K562 (cell line): ENCODE measurements around the gene GNAT2. TPM values are rescaled to one million over a fixed set of nuclear protein-coding genes. Genes with fewer than 3 reads are reported as not detected.
A peak's percentile ranks its signal among the peaks of the same experiment; 100 is the strongest.

ENCODE experiments used
- ESRRA ChIP-seq: fragments of 450-650 bp; IDR thresholded peaks from 2 replicates; pipeline ENCODE4 v1.6.1; 2014; ENCODE audit warnings: low read depth, mild to moderate bottlenecking, moderate library complexity, borderline replicate concordance
- GABPA ChIP-seq: fragments of 200-800 bp; sonication (Bioruptor generic); conservative IDR thresholded peaks from 2 replicates; pipeline ENCODE4 v1.6.1; 2016; ENCODE audit warnings: low read depth, missing genetic modification characterization, missing compliant biosample characterization
- HNRNPH1 ChIP-seq: fragments of 200-400 bp; formaldehyde crosslinking; optimal IDR thresholded peaks from 2 replicates; pipeline ENCODE3; 2017; ENCODE audit warnings: low read depth, mild to moderate bottlenecking, low read length, moderate library complexity
- HNRNPL ChIP-seq: fragments of 200-400 bp; formaldehyde crosslinking; IDR thresholded peaks from 2 replicates; pipeline ENCODE4 v1.6.1; 2017; ENCODE audit warnings: low read depth, mild to moderate bottlenecking, low read length
- IRF1 ChIP-seq: sonication (generic); formaldehyde crosslinking; IDR thresholded peaks from 2 replicates; pipeline ENCODE4 v1.8.0; 2022; ENCODE audit warnings: missing genetic modification reagents, mild to moderate bottlenecking, borderline replicate concordance
- MYBL2 ChIP-seq, 2 experiments: fragments of 450-650 bp in 1 of 2; sonication (generic) in 1 of 2; formaldehyde crosslinking in 1 of 2; IDR thresholded peaks; 2 replicates each; pipeline versions ENCODE4 v1.6.1 to v1.8.1; 2017 to 2022; ENCODE audit warnings: borderline replicate concordance in 1 of 2, inconsistent platforms in 1 of 2, low read depth in 1 of 2, mild to moderate bottlenecking in 1 of 2, missing genetic modification reagents in 1 of 2, moderate library complexity in 1 of 2
- NR2C1 ChIP-seq, 2 experiments: fragments of 450-650 bp; IDR thresholded peaks; 2 replicates each; pipeline ENCODE4 v1.6.1; 2017; ENCODE audit warnings: mild to moderate bottlenecking in 2 of 2, antibody characterized with exemption in 1 of 2, inconsistent platforms in 1 of 2, missing compliant biosample characterization in 1 of 2, missing genetic modification characterization in 1 of 2
- RERE ChIP-seq: sonication (generic); formaldehyde crosslinking; IDR thresholded peaks from 2 replicates; pipeline ENCODE4 v1.8.0; 2023; ENCODE audit warnings: missing genetic modification reagents, mild to moderate bottlenecking, borderline replicate concordance
- SOX6 ChIP-seq: fragments of 450-650 bp; IDR thresholded peaks from 2 replicates; pipeline ENCODE4 v1.6.1; 2014; ENCODE audit warnings: mild to moderate bottlenecking
- SP2 ChIP-seq: IDR thresholded peaks from 2 replicates; pipeline ENCODE4 v1.6.1; 2011; ENCODE audit warnings: mild to moderate bottlenecking, low read depth, low read length, moderate library complexity; ENCODE audit not compliant: poor library complexity, severe bottlenecking; ENCODE audit errors: extremely low read depth
- ZNF217 ChIP-seq: sonication (generic); formaldehyde crosslinking; IDR thresholded peaks from 2 replicates; pipeline ENCODE4 v1.8.0; 2022; ENCODE audit warnings: mild to moderate bottlenecking, missing genetic modification reagents
- polyA plus RNA-seq, 8 experiments: library from polyadenylated mRNA; depleted of rRNA in 4 of 8; stranded (reverse) in 5 of 8; unstranded in 3 of 8; fragments of >200 nt; fragmentation: Nextera tagmentation in 2 of 8; fragmentation: Illumina TruSeq in 1 of 8; extraction: Ambion mirVana in 2 of 8; extraction: Trizol in 1 of 8; gene quantifications; 2 replicates each; pipeline versions ENCODE4 v1.2.1 to v1.2.3, GENCODE V29; 2011 to 2014; ENCODE audit warnings: inconsistent platforms in 1 of 8, missing spikeins in 1 of 8
- total RNA-seq, 7 experiments: library from RNA; depleted of rRNA in 6 of 7; stranded (reverse); fragments of >200 nt in 6 of 7; fragmentation: Illumina TruSeq in 2 of 7; extraction: Trizol in 2 of 7; gene quantifications; 2 replicates each; pipeline versions ENCODE4 v1.2.1 to v1.2.3, GENCODE V29; 2011 to 2021; ENCODE audit warnings: low replicate concordance in 1 of 7
- TF ChIP-seq, protein P1 (sequence below): sonication (generic); formaldehyde crosslinking; IDR thresholded peaks from 2 replicates; pipeline ENCODE4 v1.9.0; 2022; ENCODE audit warnings: mild to moderate bottlenecking, missing genetic modification reagents
- TF ChIP-seq, protein P2 (sequence below): conservative IDR thresholded peaks from 2 replicates; pipeline ENCODE4 v1.6.1; 2011; ENCODE audit warnings: low read depth, mild to moderate bottlenecking, low read length; ENCODE audit not compliant: control insufficient read depth
- TF ChIP-seq, protein P3 (sequence below): fragments of 450-650 bp; conservative IDR thresholded peaks from 2 replicates; pipeline ENCODE4 v1.6.1; 2016; ENCODE audit warnings: missing genetic modification characterization, low read depth, mild to moderate bottlenecking, control low read depth, missing compliant biosample characterization

GNAT2 gene
- total and polyA plus RNA-seq, 9 of the 15 experiments (the other 6 are each of a cell fraction or from before 2014, with no cell fraction given): 0.06 to 0.52 (median 0.24) TPM; not detected in 1

- TF ChIP-seq SP2: no peak
- no peak for TF ChIP-seq ZNF217 (CRISPR knock-in tag)
- TF ChIP-seq IRF1: no peak
- no peak for TF ChIP-seq HNRNPL
- peak; percentile 70 for TF ChIP-seq NR2C1 (IDR thresholded peaks at IDR 0.05)
- peak; percentile 64 for TF ChIP-seq NR2C1 (tag; IDR thresholded peaks at IDR 0.05)
- no peak for TF ChIP-seq RERE (CRISPR knock-in tag)
- TF ChIP-seq, protein P1, sequence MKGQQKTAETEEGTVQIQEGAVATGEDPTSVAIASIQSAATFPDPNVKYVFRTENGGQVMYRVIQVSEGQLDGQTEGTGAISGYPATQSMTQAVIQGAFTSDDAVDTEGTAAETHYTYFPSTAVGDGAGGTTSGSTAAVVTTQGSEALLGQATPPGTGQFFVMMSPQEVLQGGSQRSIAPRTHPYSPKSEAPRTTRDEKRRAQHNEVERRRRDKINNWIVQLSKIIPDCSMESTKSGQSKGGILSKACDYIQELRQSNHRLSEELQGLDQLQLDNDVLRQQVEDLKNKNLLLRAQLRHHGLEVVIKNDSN (CRISPR knock-in tag): no peak
- TF ChIP-seq, protein P2, sequence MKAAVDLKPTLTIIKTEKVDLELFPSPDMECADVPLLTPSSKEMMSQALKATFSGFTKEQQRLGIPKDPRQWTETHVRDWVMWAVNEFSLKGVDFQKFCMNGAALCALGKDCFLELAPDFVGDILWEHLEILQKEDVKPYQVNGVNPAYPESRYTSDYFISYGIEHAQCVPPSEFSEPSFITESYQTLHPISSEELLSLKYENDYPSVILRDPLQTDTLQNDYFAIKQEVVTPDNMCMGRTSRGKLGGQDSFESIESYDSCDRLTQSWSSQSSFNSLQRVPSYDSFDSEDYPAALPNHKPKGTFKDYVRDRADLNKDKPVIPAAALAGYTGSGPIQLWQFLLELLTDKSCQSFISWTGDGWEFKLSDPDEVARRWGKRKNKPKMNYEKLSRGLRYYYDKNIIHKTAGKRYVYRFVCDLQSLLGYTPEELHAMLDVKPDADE: no peak; the same call in 1 of the 2 replicates
- TF ChIP-seq, protein P3, sequence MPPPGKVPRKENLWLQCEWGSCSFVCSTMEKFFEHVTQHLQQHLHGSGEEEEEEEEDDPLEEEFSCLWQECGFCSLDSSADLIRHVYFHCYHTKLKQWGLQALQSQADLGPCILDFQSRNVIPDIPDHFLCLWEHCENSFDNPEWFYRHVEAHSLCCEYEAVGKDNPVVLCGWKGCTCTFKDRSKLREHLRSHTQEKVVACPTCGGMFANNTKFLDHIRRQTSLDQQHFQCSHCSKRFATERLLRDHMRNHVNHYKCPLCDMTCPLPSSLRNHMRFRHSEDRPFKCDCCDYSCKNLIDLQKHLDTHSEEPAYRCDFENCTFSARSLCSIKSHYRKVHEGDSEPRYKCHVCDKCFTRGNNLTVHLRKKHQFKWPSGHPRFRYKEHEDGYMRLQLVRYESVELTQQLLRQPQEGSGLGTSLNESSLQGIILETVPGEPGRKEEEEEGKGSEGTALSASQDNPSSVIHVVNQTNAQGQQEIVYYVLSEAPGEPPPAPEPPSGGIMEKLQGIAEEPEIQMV: no peak
- no peak for TF ChIP-seq MYBL2 (IDR thresholded peaks at IDR 0.05; ENCODE audit: low read depth)
- no peak for TF ChIP-seq MYBL2 (CRISPR knock-in tag; IDR thresholded peaks at IDR 0.05; ENCODE audit: borderline replicate concordance)
- peak; percentile 100 for TF ChIP-seq ESRRA
- TF ChIP-seq SOX6: peak; percentile 34; the same call in 1 of the 2 replicates
- TF ChIP-seq GABPA (tag): peak; percentile 70
- no peak for TF ChIP-seq HNRNPH1
Observed at GRCh38 chr1:109655615-109656519, 36.5 kb upstream of the GNAT2 start, which contains the start of gene GSTM4 (continued).
